K562 (cell line): ENCODE results near the gene MAST3. TPM values are rescaled to one million over a fixed set of nuclear protein-coding genes. Genes with fewer than 3 reads are reported as not detected.

Experiments used
- ATAC-seq: fragments of 200-7000 bp; cut with Tn5 transposase; 3 replicates; pipeline ENCODE4 v1.9.1; 2020; ENCODE audit warnings: moderate library complexity
- BruUV-seq: library from RNA; stranded (reverse); fragments of 400-500 nt; replicated peaks from 2 replicates; lab custom pipeline; 2021; lab: Mats Ljungman, UMichigan
- CTCF ChIA-PET: fragments of 300-600 bp; formaldehyde crosslinking; extraction: SDS; loops from one replicate; lab custom pipeline; 2021; ENCODE audit warnings: low intra/inter-chr PET ratio; lab: Yijun Ruan, JAX
- POLR2A ChIA-PET: fragments of 300-600, 350-650 bp; sonication (Branson Sonifier 250); formaldehyde crosslinking; extraction: SDS; loops from one replicate; lab custom pipeline; 2021; ENCODE audit warnings: antibody characterized with exemption, inconsistent platforms; lab: Yijun Ruan, JAX
- DNase-seq, 4 experiments: peaks; one replicate each; pipeline versions ENCODE4 v3.0.0 to v3.0.0-alpha.2; 2011 to 2018; ENCODE audit warnings: low spot score in 3 of 4, mixed read lengths in 3 of 4; ENCODE audit errors: extremely low read depth in 1 of 4
- FAIRE-seq: peaks from 2 replicates; lab custom pipeline; 2011; peaks lifted over from hg19 to GRCh38; lab: Jason Lieb, UNC
- H2AFZ ChIP-seq: 2 replicates; pipeline ENCODE4 v1.6.0; 2011; ENCODE audit warnings: low read depth, low read length, control low read depth, inconsistent platforms
- H3K27ac ChIP-seq: fragments of 200-600 bp; 3 replicates; pipeline ENCODE4 v1.8.0; 2011; ENCODE audit warnings: low read depth, mild to moderate bottlenecking, control low read depth, inconsistent platforms, low read length, moderate library complexity, mixed read lengths; ENCODE audit errors: extremely low read depth
- H3K27me3 ChIP-seq, 2 experiments: fragments of 300-600 bp in 1 of 2; 2 replicates in 1 of 2; 3 replicates in 1 of 2; pipeline versions ENCODE4 v1.6.0 to v1.8.0; 2011; ENCODE audit warnings: inconsistent platforms in 2 of 2, low read length in 2 of 2, mild to moderate bottlenecking in 1 of 2, mixed read lengths in 1 of 2, moderate library complexity in 1 of 2; ENCODE audit not compliant: control insufficient read depth in 2 of 2, insufficient read depth in 2 of 2
- H3K36me3 ChIP-seq: fragments of 300-600 bp; 3 replicates; pipeline ENCODE4 v1.8.0; 2011; ENCODE audit warnings: mild to moderate bottlenecking, low read length, inconsistent platforms; ENCODE audit not compliant: control insufficient read depth, insufficient read depth
- H3K4me1 ChIP-seq, 2 experiments: fragments of 200-600 bp in 1 of 2; replicated peaks in 1 of 2; 2 replicates in 1 of 2; 3 replicates in 1 of 2; pipeline versions ENCODE4 v1.5.1 to v1.8.0; 2011; ENCODE audit warnings: inconsistent platforms in 2 of 2, low read length in 2 of 2, mild to moderate bottlenecking in 1 of 2, mixed read lengths in 1 of 2, moderate library complexity in 1 of 2; ENCODE audit not compliant: control insufficient read depth in 2 of 2, insufficient read depth in 2 of 2
- H3K4me2 ChIP-seq: 2 replicates; pipeline ENCODE4 v1.6.1; 2011; ENCODE audit warnings: low read length, control low read depth, inconsistent platforms, mixed read lengths; ENCODE audit not compliant: insufficient read depth
- H3K4me3 ChIP-seq: fragments of 200-600 bp; sonication (generic), shearing (Covaris generic); 2 replicates; pipeline ENCODE4 v1.5.1; 2016; ENCODE audit warnings: control low read depth, inconsistent platforms
- H3K79me2 ChIP-seq: fragments of 200-600 bp; 3 replicates; pipeline ENCODE4 v1.8.0; 2011; ENCODE audit warnings: low read length, inconsistent platforms; ENCODE audit not compliant: control insufficient read depth, insufficient read depth
- H3K9ac ChIP-seq, 2 experiments: 2 replicates each; pipeline versions ENCODE4 v1.6.0 to v1.6.1; 2011; ENCODE audit warnings: low read depth in 2 of 2, low read length in 2 of 2, control low read depth in 1 of 2, inconsistent platforms in 1 of 2, mild to moderate bottlenecking in 1 of 2, mixed read lengths in 1 of 2; ENCODE audit not compliant: insufficient read depth in 1 of 2
- H3K9me1 ChIP-seq: one replicate; pipeline ENCODE4 v1.6.0; 2011; ENCODE audit warnings: inconsistent platforms, mild to moderate bottlenecking, low read length, moderate library complexity; ENCODE audit not compliant: control insufficient read depth, insufficient read depth
- H3K9me3 ChIP-seq: replicated peaks from 2 replicates; pipeline ENCODE4 v1.5.1; 2011; ENCODE audit warnings: low read depth, low read length, inconsistent platforms; ENCODE audit not compliant: control insufficient read depth, insufficient read depth
- H4K20me1 ChIP-seq: replicated peaks from 2 replicates; pipeline ENCODE4 v1.6.1; 2011; ENCODE audit warnings: low read length, inconsistent platforms, mixed read lengths; ENCODE audit not compliant: control insufficient read depth, insufficient read depth
- BCOR ChIP-seq: fragments of 450-650 bp; IDR thresholded peaks from 2 replicates; pipeline ENCODE4 v1.6.1; 2016
- BRCA1 ChIP-seq, 2 experiments: fragments of 450-650 bp in 1 of 2; sonication (generic) in 1 of 2; formaldehyde crosslinking in 1 of 2; IDR thresholded peaks; 2 replicates each; pipeline versions ENCODE4 v1.5.0 to v1.6.1; 2017 to 2020; ENCODE audit warnings: mild to moderate bottlenecking in 1 of 2, missing genetic modification reagents in 1 of 2
- CREB3L1 ChIP-seq: fragments of 450-650 bp; IDR thresholded peaks from 2 replicates; pipeline ENCODE4 v1.6.1; 2014; ENCODE audit warnings: low read depth, mild to moderate bottlenecking, moderate library complexity, borderline replicate concordance
- HDAC2 ChIP-seq: fragments of 450-650 bp; IDR thresholded peaks from 2 replicates; pipeline ENCODE4 v1.6.1; 2016; ENCODE audit warnings: mild to moderate bottlenecking
- KDM1A ChIP-seq, 2 experiments: fragments of 450-650 bp; IDR thresholded peaks; 2 replicates each; pipeline ENCODE4 v1.6.1; 2016; ENCODE audit warnings: mild to moderate bottlenecking in 2 of 2
- MAX ChIP-seq: sonication (generic); formaldehyde crosslinking; IDR thresholded peaks from 2 replicates; pipeline ENCODE4 v1.9.0; 2022; ENCODE audit warnings: mild to moderate bottlenecking, missing genetic modification reagents
- MEIS2 ChIP-seq: fragments of 450-650 bp; IDR thresholded peaks from 2 replicates; pipeline ENCODE4 v1.6.1; 2014; ENCODE audit warnings: mild to moderate bottlenecking; ENCODE audit not compliant: partially characterized antibody
- ZNF121 ChIP-seq: sonication (generic); formaldehyde crosslinking; conservative IDR thresholded peaks from 2 replicates; pipeline ENCODE4 v1.8.0; 2022; ENCODE audit warnings: missing genetic modification reagents
- ZNF197 ChIP-seq: fragments of 200-800 bp; sonication (Bioruptor generic); IDR thresholded peaks from 2 replicates; pipeline ENCODE4 v1.6.1; 2016; ENCODE audit warnings: low read depth, missing genetic modification characterization, missing compliant biosample characterization
- WGBS: fragments of 100-300 bp; shearing (Covaris generic); methylation state at CpG from one replicate; pipeline ENCODE4 v1.1.6; 2016; ENCODE audit warnings: low coverage, mixed read lengths; ENCODE audit not compliant: insufficient coverage; ENCODE audit errors: missing lambda C conversion rate; 5-methylcytosine and 5-hydroxymethylcytosine counted together
- in situ Hi-C: fragments of 300-500 bp; cut with MboI; formaldehyde crosslinking; loops from 4 replicates; pipeline ENCODE4 v1.15.0; 2018; ENCODE audit warnings: inconsistent platforms, mixed read lengths
- intact Hi-C: fragments of 100-400 bp; cut with micrococcal nuclease; formaldehyde crosslinking; loops from 2 replicates; pipeline ENCODE4 v1.14.2; 2022
- polyA plus RNA-seq, 8 experiments: library from polyadenylated mRNA; depleted of rRNA in 4 of 8; stranded (reverse) in 5 of 8; unstranded in 3 of 8; fragments of >200 nt; fragmentation: Nextera tagmentation in 2 of 8; fragmentation: Illumina TruSeq in 1 of 8; extraction: Ambion mirVana in 2 of 8; extraction: Trizol in 1 of 8; gene quantifications; 2 replicates each; pipeline versions ENCODE4 v1.2.1 to v1.2.3, GENCODE V29; 2011 to 2014; ENCODE audit warnings: inconsistent platforms in 1 of 8, missing spikeins in 1 of 8
- total RNA-seq, 7 experiments: library from RNA; depleted of rRNA in 6 of 7; stranded (reverse); fragments of >200 nt in 6 of 7; fragmentation: Illumina TruSeq in 2 of 7; extraction: Trizol in 2 of 7; gene quantifications; 2 replicates each; pipeline versions ENCODE4 v1.2.1 to v1.2.3, GENCODE V29; 2011 to 2021; ENCODE audit warnings: low replicate concordance in 1 of 7
- TF ChIP-seq, protein P1 (sequence below): sonication (generic); formaldehyde crosslinking; IDR thresholded peaks from 2 replicates; pipeline ENCODE4 v1.8.0; 2022; ENCODE audit warnings: mild to moderate bottlenecking, missing genetic modification reagents
- TF ChIP-seq, protein P2 (sequence below): IDR thresholded peaks from 2 replicates; pipeline ENCODE4 v1.6.1; 2016; ENCODE audit warnings: missing genetic modification characterization, missing compliant biosample characterization

Gene MAST3
- total and polyA plus RNA-seq, 9 of the 15 experiments (the other 6 are each of a cell fraction or from before 2014, with no cell fraction given), result 0.94 to 9.9 (median 2.4) TPM

GRCh38 chr19:18118420-18119012, 20.9 kb downstream of the MAST3 start:
- FAIRE-seq, result peak; percentile 29
- peak overlapping the region; percentile 75 for H2AFZ ChIP-seq
- TF ChIP-seq ZNF197 (CRISPR knock-in tag) (no peak), ZNF121 (CRISPR knock-in tag) (no peak), HDAC2 (peak; percentile 65; the same call in 1 of the 2 replicates), BCOR (peak; percentile 93), KDM1A (IDR thresholded peaks at IDR 0.05) (peak; percentile 49 to 80; a peak in 3 of 4 replicates), BRCA1 (IDR thresholded peaks at IDR 0.05) (no peak), BRCA1 (CRISPR knock-in tag; IDR thresholded peaks at IDR 0.05) (0 out of 2 replicates have a peak, but pooled peaks have one; percentile 41), CREB3L1 (0 out of 2 replicates have a peak, but pooled peaks have one; percentile 38), MAX (CRISPR knock-in tag) (0 out of 2 replicates have a peak, but pooled peaks have one; percentile 33), MEIS2 (peak; percentile 1)
- TF ChIP-seq, protein P1, sequence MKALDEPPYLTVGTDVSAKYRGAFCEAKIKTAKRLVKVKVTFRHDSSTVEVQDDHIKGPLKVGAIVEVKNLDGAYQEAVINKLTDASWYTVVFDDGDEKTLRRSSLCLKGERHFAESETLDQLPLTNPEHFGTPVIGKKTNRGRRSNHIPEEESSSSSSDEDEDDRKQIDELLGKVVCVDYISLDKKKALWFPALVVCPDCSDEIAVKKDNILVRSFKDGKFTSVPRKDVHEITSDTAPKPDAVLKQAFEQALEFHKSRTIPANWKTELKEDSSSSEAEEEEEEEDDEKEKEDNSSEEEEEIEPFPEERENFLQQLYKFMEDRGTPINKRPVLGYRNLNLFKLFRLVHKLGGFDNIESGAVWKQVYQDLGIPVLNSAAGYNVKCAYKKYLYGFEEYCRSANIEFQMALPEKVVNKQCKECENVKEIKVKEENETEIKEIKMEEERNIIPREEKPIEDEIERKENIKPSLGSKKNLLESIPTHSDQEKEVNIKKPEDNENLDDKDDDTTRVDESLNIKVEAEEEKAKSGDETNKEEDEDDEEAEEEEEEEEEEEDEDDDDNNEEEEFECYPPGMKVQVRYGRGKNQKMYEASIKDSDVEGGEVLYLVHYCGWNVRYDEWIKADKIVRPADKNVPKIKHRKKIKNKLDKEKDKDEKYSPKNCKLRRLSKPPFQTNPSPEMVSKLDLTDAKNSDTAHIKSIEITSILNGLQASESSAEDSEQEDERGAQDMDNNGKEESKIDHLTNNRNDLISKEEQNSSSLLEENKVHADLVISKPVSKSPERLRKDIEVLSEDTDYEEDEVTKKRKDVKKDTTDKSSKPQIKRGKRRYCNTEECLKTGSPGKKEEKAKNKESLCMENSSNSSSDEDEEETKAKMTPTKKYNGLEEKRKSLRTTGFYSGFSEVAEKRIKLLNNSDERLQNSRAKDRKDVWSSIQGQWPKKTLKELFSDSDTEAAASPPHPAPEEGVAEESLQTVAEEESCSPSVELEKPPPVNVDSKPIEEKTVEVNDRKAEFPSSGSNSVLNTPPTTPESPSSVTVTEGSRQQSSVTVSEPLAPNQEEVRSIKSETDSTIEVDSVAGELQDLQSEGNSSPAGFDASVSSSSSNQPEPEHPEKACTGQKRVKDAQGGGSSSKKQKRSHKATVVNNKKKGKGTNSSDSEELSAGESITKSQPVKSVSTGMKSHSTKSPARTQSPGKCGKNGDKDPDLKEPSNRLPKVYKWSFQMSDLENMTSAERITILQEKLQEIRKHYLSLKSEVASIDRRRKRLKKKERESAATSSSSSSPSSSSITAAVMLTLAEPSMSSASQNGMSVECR (CRISPR knock-in tag), result peak; percentile 52; the same call in 1 of the 2 replicates
- TF ChIP-seq, protein P2, sequence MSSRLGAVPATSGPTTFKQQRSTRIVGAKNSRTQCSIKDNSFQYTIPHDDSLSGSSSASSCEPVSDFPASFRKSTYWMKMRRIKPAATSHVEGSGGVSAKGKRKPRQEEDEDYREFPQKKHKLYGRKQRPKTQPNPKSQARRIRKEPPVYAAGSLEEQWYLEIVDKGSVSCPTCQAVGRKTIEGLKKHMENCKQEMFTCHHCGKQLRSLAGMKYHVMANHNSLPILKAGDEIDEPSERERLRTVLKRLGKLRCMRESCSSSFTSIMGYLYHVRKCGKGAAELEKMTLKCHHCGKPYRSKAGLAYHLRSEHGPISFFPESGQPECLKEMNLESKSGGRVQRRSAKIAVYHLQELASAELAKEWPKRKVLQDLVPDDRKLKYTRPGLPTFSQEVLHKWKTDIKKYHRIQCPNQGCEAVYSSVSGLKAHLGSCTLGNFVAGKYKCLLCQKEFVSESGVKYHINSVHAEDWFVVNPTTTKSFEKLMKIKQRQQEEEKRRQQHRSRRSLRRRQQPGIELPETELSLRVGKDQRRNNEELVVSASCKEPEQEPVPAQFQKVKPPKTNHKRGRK (tag), result no peak

More at GRCh38 chr19:18118420-18119012, 20.9 kb downstream of the MAST3 start:
- Histone ChIP-seq H3K9me3 (no peaks in the 10 kb centered on the region), H3K4me2 (peak overlapping the region; percentile 85), H3K4me1 (peaks cover 13 to 32% of the 10 kb centered on the region in 2 experiments; a peak in 4 of 5 replicates), H3K79me2 (peaks cover 14% of the 10 kb centered on the region; the same call in 2 of the 3 replicates), H3K9me1 (no peaks in the 10 kb centered on the region), H3K36me3 (peaks cover 24% of the 10 kb centered on the region; the same call in 2 of the 3 replicates), H4K20me1 (no peaks in the 10 kb centered on the region), H3K27ac (peak overlapping the region; percentile 76), H3K4me3 (peak overlapping the region; percentile 82), H3K9ac (peak overlapping the region; percentile 80 to 91), H3K27me3 (no peaks in the 10 kb centered on the region)
- 28% methylated on average over 13 of the region's 14 CpGs for WGBS
- ATAC-seq (no peak), DNase-seq (peak in 1 of 4 experiments; percentile 11)
- intact Hi-C loops, result loop anchor here (10.0 kb wide), 1 partner anchor 206 kb away; the partner anchor contains the start of gene LSM4
- ChIA-PET POLR2A (interaction anchor here (0.6 to 1.3 kb wide), 3 partner anchors 9 to 33 kb away, joined by 3 to 5 read pairs (median 3); no protein-coding TSS in a partner anchor), CTCF (interaction anchor here (0.6 kb wide), 1 partner anchor 130 kb away, joined by 3 read pairs; no protein-coding TSS in a partner anchor)
- in situ Hi-C loops, result no loop called here
- BruUV-seq, result TSS peak; percentile 54
